H54 (cell line): Measurements from ENCODE around the gene ASIC2.

Source experiments
- DNase-seq: peaks from one replicate; pipeline ENCODE4 v3.0.0; 2011; ENCODE audit warnings: low spot score, mixed read lengths; ENCODE audit not compliant: insufficient read length
- FAIRE-seq: peaks from 3 replicates; lab custom pipeline; 2011; peaks lifted over from hg19 to GRCh38; lab: Jason Lieb, UNC
- POLR2A ChIP-seq: IDR thresholded peaks from 2 replicates; pipeline ENCODE4 v1.6.1; 2011; ENCODE audit warnings: low read depth, mild to moderate bottlenecking, low read length

Gene ASIC2

GRCh38 chr17:33045216-33045615 lies 247.9 kb downstream of the ASIC2 start:
- DNase-seq (no peak), FAIRE-seq (no peak)
- no peak for TF ChIP-seq POLR2A

DNA sequence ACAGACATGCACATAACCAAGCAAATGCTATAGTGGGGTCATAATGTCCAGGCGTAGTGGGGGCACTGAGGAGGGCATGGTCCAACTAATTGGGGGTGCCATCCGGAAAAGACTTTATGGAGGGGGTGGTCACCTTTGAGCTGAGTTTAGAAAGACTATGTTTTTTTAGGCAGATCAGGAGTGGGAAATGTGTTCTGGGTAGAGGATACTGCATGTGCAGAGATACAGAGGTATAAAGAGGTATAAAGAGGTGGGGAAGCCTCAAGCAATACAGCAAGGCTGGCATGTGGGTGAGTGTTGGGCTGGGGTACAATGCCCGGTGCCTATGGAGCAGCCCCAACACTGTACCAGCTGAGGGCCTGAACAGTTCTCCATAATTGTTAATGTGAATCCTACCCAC lies 248.3 kb downstream of the ASIC2 start:
- FAIRE-seq = no peak
- DNase-seq = no peak
- no peak for TF ChIP-seq POLR2A

DNA sequence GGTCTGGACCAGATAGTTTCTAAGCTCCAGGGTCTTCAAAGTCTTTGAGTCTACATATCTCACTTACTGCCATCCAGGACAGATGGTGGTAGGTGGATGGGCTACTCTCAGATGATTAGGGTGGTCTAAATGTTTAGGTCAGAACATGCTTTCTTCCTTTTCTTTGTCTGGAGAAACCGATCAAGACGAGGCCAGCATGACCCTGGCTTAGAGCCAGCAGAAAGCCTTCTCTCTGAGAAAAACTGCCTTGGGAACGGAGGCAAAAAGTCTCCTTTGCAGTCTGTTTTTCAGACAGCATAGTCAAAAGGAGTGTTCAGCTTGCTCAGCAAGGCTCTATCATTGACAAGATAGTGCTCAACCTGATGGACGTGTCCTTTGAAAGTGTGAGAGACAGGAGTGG lies 252.6 kb downstream of the ASIC2 start:
- TF ChIP-seq POLR2A = no peak
- no peak for FAIRE-seq
- DNase-seq = no peak

DNA sequence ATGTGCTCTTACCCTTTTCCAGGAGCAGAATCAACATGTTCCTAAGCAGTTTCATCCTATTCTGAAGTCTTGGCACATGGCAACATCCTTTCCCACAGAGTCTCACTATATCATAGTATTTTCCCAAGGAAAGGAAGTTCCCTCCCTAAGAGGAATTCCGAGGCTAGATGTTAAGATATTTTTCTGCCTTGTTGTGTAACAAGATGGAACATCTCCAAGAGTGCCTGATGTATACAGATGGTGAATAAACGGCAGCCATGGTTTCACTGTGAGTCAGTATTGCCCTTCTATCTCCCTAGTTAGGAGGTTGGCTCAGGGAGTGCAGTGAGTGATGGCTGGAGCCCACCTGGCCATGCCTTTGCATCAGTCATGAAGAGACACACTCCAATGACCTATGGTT lies 253.2 kb downstream of the ASIC2 start:
- DNase-seq (no peak), FAIRE-seq (no peak)
- TF ChIP-seq POLR2A = no peak

DNA sequence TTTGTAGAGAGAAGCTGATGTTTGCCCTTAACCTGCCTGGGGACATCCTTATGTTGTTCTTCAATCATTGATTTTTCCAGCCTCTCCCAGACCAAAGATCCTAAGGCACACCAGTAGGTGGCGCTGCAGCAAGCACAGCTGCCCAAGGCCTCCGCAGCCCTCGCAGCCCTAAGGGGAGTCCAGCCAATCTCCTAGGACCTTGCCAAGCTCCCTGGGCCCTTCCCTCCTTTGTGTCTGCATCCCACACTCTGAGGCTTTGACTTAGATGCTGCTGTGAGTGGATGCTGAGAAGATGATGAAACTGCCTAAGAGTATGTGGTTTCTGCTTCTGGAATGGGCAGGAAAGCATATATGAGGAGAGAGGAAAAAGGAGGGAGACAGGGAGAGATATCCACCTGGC lies 254.4 kb downstream of the ASIC2 start:
- peak; percentile 14 for DNase-seq
- no peak for FAIRE-seq
- no peak for TF ChIP-seq POLR2A

- no peak for FAIRE-seq
- no peak for DNase-seq
- TF ChIP-seq POLR2A = no peak
These were observed 259.9 kb downstream of the ASIC2 start for GRCh38 chr17:33033176-33033575.

DNA sequence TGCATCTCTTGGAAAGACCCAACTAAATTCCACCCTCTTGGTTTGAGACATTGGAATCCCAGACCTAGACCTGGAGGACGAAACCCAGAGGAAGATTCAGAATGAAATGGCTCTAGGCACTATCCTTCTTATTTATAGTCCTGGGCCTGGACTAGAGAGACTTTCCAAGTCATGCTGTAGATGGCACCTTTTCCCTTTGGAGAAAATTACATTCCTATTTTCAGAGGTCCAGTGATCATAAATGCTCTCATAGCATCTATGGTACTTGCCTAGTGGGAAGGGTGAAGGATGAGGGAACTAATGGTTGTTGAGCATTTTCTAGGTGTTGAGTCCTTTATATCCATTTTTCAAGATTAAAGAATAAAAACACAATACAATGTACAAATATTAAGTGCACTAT lies 264.3 kb downstream of the ASIC2 start:
- FAIRE-seq = no peak

DNA sequence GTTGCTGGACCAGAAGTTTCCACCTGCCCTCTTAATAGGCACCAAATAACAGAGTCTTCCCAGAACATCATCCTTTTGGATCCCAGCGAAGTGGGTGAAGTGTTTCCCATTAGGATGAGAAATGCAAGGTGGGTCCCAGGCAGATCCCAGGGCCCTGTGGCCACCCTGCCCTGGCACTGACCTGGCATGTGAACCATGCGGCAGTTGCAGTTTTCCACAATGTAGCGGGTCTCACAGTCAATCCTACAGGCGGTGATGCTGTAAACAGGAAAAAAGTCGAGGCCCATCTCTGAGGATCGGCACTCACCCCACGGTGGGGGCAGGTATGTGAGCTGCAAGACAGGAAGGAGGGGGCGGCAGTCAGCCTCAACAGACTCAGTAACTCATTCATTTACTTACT lies 265.0 kb downstream of the ASIC2 start:
- FAIRE-seq (no peak), DNase-seq (no peak)
- no peak for TF ChIP-seq POLR2A

More for the DNA sequence above, 264.3 kb downstream of the ASIC2 start:
- no peak for DNase-seq
- TF ChIP-seq POLR2A = no peak

DNA sequence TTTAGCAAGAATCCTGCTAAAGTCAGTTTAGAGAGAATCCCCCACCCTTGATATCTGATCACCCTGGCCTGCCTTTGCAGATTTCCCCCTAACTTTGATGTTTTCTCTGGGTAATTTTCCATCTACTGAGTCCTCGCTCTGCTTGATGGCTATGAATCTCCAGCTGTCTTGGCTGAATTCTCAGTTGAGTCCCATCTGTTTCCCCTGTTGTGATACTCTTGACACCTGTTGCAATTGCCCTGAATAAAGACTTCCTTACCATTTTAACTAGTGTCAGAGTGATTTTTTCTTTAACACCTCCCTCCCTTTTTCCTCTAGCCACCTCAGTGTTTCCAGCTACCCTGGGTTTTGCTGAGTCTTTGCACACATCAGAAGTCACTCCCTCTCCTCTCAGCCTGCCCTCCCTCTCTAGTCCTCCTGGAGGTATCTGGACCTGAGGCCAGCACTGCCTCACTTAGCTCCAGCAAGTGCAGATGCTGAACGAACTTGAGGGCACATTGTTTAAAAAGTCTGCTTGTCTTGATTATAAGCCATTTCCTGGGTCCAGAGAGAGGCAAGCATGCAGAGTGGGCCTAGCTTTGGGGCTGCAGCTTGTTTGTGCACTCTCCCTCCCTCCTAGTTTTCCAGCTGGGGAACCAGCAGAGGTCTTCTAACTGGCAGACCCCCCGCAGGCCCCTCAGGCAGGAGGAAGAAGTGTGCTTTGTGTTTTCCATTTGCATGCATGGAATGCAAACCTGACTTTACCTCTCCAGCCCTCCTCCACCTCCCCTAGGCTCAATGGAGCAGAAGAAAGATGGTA lies 268.2 kb downstream of the ASIC2 start:
- DNase-seq (no peak), FAIRE-seq (no peak)
- TF ChIP-seq POLR2A = no peak

- no peak for FAIRE-seq
- DNase-seq = no peak
- no peak for TF ChIP-seq POLR2A
These were observed 269.3 kb downstream of the ASIC2 start for GRCh38 chr17:33023790-33024189.

DNA sequence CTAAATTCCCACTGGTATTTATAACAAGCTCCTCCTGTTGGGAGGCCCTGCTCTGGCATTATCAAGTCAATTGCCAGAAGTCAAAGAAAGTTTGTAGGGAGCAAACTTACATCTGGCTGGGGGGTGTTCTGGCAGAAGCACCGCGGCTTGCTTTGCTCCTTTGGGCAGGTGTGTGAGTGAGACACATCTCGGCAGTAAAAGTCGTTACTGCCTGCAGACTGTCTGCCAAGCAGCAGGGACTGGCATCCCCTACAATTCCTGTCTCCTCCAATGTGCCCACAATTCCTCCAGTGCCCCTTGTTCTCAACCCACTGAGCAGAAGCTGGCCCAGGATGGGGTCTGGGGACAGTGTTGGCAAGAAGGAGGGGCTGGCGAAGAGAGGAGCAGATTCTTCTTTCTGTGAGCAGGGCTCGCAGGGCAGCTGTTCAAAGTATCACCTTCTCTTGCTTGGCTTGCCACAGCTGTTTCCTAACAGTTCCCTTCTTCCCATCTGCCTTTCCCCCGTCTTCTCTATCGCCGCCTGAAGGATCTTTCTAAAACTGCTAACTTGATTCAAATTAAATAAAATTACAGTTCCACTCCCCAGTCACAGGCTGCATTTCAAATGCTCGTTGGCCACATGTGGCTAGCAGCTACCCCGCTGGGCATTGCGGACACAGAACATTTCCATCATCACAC lies 271.2 kb downstream of the ASIC2 start:
- DNase-seq (no peak), FAIRE-seq (no peak)
- no peak for TF ChIP-seq POLR2A

DNA sequence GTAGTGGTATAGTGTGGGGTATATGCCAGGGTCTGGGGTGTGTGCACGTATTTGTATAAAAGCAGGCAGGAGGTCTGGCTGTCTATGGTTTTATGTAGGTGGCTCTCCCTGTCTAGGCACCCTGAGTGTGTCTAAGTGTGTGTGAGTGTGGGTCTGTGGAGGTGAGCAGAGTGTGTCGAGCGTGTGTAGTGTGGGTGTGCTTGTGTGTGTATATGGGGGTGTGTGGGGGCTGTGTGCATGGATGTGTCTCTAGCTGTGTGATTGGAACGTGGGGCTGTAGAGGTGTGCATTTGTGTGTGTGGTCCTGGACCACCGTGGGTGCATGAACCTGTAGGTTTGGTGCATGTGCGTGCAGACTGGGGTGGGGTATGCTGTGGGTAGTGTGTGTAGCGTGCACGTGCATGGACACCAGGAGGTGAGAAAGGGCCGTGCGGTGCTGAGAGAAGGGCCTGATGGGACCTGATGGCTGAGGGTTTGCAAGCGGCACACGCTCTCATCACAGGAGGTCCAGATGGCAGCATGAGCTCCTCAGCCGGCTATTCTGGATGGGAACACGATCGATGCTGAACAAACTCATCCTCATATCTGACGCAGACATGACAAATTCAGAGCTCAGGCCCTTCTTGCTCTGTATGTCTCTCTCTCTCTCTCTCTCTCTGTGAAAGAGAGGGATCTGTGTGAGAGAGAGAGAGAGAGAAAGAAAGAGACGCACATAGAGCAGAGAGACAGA lies 273.8 kb downstream of the ASIC2 start:
- no peak for TF ChIP-seq POLR2A
- DNase-seq (no peak), FAIRE-seq (no peak)

- DNase-seq (no peak), FAIRE-seq (no peak)
- TF ChIP-seq POLR2A = no peak
These were observed 275.7 kb downstream of the ASIC2 start for GRCh38 chr17:33017366-33017765.

DNA sequence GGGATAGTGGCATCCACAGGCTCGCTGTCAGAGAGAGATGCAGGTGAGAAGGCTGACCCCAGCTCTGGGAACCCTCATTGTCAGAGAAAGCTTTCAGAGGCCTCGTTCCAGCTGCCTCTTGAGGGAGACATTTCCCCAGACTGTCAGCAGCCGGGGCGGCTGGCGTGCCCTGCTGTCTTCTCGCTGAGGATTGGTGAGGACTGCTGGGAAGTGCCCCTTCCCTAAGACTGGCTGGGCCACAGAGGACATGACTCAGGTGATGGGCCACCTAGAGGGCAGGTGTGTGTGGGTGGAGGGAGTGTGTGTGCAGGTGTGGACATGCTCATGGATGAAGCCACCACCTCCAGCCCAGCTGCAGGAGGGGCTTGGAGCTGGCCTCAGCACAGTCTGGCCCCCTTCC lies 276.2 kb downstream of the ASIC2 start:
- no peak for FAIRE-seq
- DNase-seq = no peak
- TF ChIP-seq POLR2A = no peak
